Left lung (tissue), 10 donors: ENCODE measurements around the gene SLC2A10. TPM values are rescaled to one million over a fixed set of nuclear protein-coding genes. Genes with fewer than 3 reads are reported as not detected.
A peak's percentile ranks its signal among the peaks of the same experiment; 100 is the strongest.

Experiments used
- ATAC-seq: fragments of 200-7000 bp; cut with Tn5 transposase; one replicate; pipeline ENCODE4 v1.9.1; 2020; ENCODE audit warnings: moderate library complexity
- DNase-seq, 4 donors: peaks; one replicate each; pipeline ENCODE4 v3.0.0-alpha.2; 2013 to 2020
- H3K27ac ChIP-seq, 2 donors: fragments of 200-600 bp; sonication (generic) in 1 of 2; one replicate each; pipeline versions ENCODE4 v1.5.0 to v1.8.0; 2020 to 2021
- H3K27me3 ChIP-seq, 2 donors: fragments of 200-600 bp; sonication (generic) in 1 of 2; one replicate each; pipeline versions ENCODE4 v1.5.0 to v1.8.0; 2020 to 2021
- H3K36me3 ChIP-seq, 2 donors: fragments of 200-600 bp; sonication (generic) in 1 of 2; one replicate each; pipeline versions ENCODE4 v1.5.0 to v1.8.0; 2020 to 2021
- H3K4me1 ChIP-seq, 2 donors: fragments of 200-600 bp; one replicate each; pipeline ENCODE4 v1.8.0; 2021
- H3K4me3 ChIP-seq, 2 donors: fragments of 200-600 bp; sonication (generic) in 1 of 2; one replicate each; pipeline versions ENCODE4 v1.5.0 to v1.8.0; 2020 to 2021; ENCODE audit warnings: mild to moderate bottlenecking in 1 of 2
- H3K9me3 ChIP-seq, 2 donors: fragments of 200-600 bp; sonication (generic) in 1 of 2; one replicate each; pipeline versions ENCODE4 v1.5.0 to v1.8.0; 2020 to 2021
- CTCF ChIP-seq, 2 donors: fragments of 200-600 bp; sonication (generic) in 1 of 2; IDR thresholded peaks; one replicate each; pipeline versions ENCODE4 v1.5.0 to v1.8.0; 2021; ENCODE audit warnings: antibody characterized with exemption in 2 of 2
- intact Hi-C, 2 donors: fragments of 100-400 bp; cut with DNase I; formaldehyde crosslinking; loops; one replicate each; pipeline versions ENCODE4 v1.11.2 to v1.14.2; 2022
- polyA plus RNA-seq, 6 donors: library from polyadenylated mRNA; unstranded; fragments of 120-200 nt; gene quantifications; one replicate each; pipeline ENCODE4 v1.2.1, GENCODE V29; 2013; ENCODE audit not compliant: insufficient read length in 6 of 6
- total RNA-seq, 2 donors: library from RNA; stranded (reverse); fragmentation: NEBNext Ultra II Directional; extraction: Animal tissue kit (Norgen Biotek cat#: 25700); gene quantifications; one replicate each; pipeline ENCODE4 v1.2.1, GENCODE V29; 2021
- donor health status: DM: no; HTN: yes; CAD: no.
- donor health status: DM: no; HTN: no; CAD: no.

The SLC2A10 gene
- total and polyA plus RNA-seq, 8 donors: 12.9 to 26.1 (median 21.0) TPM

DNA sequence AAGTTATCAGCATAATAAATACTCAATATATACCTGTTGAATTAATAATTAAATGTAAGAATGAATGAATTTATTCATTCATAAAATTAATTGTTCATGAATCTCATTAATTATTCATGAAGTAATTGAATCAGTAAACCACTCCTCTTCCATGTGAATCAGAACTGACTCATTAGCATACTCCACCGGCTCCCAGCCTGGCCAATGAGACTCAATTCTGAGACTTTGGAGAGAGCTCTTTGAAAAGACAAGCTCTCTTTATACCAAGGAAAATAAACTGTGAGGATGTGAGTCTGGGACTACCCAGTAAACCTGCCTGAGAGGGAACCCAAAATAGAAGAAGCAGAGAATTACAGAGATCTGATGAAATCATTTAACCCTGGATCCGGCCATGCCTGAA, 8.4 kb upstream of the SLC2A10 start:
- no peak for TF ChIP-seq CTCF (IDR thresholded peaks at IDR 0.05)
- intact Hi-C loops: no loop called here
- Histone ChIP-seq H3K9me3 (no peaks in the 10 kb centered on the region), H3K36me3 (no peaks in the 10 kb centered on the region), H3K27me3 (no peaks in the 10 kb centered on the region), H3K4me1 (no peaks in the 10 kb centered on the region), H3K4me3 (no peak overlapping the region), H3K27ac (no peak overlapping the region)
- ATAC-seq: no peak
- DNase-seq: no peak

- DNase-seq (no peak), ATAC-seq (no peak)
- TF ChIP-seq CTCF (IDR thresholded peaks at IDR 0.05): no peak
- no peaks in the 10 kb centered on the region for H3K36me3 ChIP-seq
- no peaks in the 10 kb centered on the region for H3K27me3 ChIP-seq
- H3K9me3 ChIP-seq: peaks cover 0 to 4% of the 10 kb centered on the region in 2 donors
- no peak overlapping the region for H3K27ac ChIP-seq
- H3K4me3 ChIP-seq: no peak overlapping the region
- no peaks in the 10 kb centered on the region for H3K4me1 ChIP-seq
- intact Hi-C loops: no loop called here
These were observed 7.9 kb upstream of the SLC2A10 start for GRCh38 chr20:46701556-46701955.

DNA sequence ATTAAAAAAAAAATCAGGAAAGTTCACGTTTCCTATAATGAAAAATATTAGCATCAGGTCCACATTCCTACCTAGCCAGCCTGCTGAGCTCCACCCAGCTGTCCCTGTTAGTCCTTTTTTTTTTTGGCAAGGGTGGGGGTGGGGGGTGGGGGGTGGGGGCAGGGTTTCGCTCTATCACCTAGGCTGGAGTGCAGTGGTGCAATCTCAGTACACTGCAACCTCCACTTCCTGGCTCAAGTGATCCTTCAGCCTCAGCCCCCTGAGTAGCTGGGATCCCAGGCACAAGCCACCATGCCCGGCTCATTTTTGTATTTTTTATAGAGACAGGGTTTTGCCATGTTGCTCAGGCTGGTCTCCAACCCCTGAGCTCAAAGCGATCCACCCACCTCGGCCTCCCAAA, 7.5 kb upstream of the SLC2A10 start:
- no peak for TF ChIP-seq CTCF (IDR thresholded peaks at IDR 0.05)
- ATAC-seq (peak; percentile 37), DNase-seq (no peak)
- Histone ChIP-seq H3K9me3 (peaks cover 0 to 6% of the 10 kb centered on the region in 2 donors), H3K4me1 (no peaks in the 10 kb centered on the region), H3K36me3 (no peaks in the 10 kb centered on the region), H3K4me3 (no peak overlapping the region), H3K27me3 (no peaks in the 10 kb centered on the region), H3K27ac (no peak overlapping the region)
- intact Hi-C loops: no loop called here

DNA sequence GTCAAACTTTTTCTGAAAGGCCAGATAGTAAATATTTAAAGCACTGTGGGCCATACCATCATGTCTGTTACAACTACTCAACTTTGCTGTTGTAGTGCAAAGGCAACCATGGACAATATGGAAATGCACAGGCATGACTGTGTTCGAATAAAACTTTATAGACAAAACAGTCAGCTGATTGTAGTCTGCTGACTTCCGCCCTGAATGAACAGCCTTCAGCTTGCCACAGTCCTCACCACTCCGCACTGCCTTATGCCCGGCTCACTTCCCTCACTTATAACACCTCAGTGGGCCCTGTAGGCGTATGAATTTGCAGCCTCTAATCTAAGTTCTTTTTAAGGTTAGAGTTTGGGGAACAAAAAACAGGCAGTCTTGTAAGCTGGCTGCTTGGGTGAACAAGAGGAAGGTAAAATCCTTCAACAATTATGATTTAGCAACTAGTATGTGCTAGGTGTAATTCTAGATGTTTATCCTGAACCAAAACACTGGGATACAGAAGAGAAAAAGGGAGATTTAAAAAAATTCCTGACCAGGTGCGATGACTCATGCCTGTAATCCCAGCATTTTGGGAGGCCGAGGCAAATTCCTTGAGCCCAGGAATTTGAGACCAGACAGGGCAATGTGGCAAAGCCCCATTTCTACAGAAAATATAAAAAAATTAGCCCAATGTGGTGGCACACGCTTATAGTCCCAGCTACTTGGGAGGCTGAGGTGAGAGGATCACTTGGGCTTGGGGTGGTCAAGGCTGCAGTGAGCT, 6.8 kb upstream of the SLC2A10 start:
- intact Hi-C loops: no loop called here

DNA sequence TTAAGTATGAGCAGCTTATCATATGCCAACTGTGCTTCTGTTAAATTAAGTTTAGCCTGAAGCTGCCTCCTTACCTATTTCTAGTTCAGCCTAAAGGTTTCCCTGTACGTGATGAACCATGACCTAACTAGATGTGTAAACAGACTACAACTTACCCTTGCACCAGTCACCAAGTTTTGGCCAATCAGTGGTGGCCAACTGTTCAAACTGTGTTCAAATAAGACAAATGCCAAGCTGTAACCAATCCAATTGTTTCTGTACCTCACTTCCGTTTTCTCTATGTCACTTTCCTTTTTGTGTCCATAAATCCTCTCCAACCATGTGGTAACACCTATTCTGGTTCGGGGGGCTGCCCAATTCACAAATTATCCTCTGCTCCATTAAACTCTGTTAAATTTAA, 6.0 kb upstream of the SLC2A10 start:
- peaks cover 0 to 3% of the 10 kb centered on the region in 2 donors for H3K27me3 ChIP-seq
- H3K4me1 ChIP-seq: no peaks in the 10 kb centered on the region
- no peak for ATAC-seq
- DNase-seq: no peak
- H3K9me3 ChIP-seq: peaks cover 0 to 6% of the 10 kb centered on the region in 2 donors
- TF ChIP-seq CTCF (IDR thresholded peaks at IDR 0.05): no peak
- no peak overlapping the region for H3K27ac ChIP-seq
- intact Hi-C loops: no loop called here
- no peaks in the 10 kb centered on the region for H3K36me3 ChIP-seq
- H3K4me3 ChIP-seq: no peak overlapping the region

More for the DNA sequence above, 6.8 kb upstream of the SLC2A10 start:
- DNase-seq: no peak
- Histone ChIP-seq H3K36me3 (no peaks in the 10 kb centered on the region), H3K9me3 (peaks cover 0 to 6% of the 10 kb centered on the region in 2 donors), H3K27me3 (no peaks in the 10 kb centered on the region), H3K4me1 (no peaks in the 10 kb centered on the region), H3K4me3 (no peak overlapping the region), H3K27ac (no peak overlapping the region)
- ATAC-seq: no peak
- no peak for TF ChIP-seq CTCF (IDR thresholded peaks at IDR 0.05)
